GM19025 (cell line): ENCODE measurements around the gene WFDC1.

ENCODE experiments used
- ATAC-seq: cut with Tn5 transposase; IDR thresholded peaks from one replicate; pipeline ENCODE4 v1.9.1; 2021; ENCODE audit warnings: mild to moderate bottlenecking, low read depth, moderate library complexity; ENCODE audit not compliant: unreplicated experiment

WFDC1 gene

GRCh38 chr16:84271866-84272265 lies 22.8 kb upstream of the WFDC1 start:
- ATAC-seq = no peak

DNA sequence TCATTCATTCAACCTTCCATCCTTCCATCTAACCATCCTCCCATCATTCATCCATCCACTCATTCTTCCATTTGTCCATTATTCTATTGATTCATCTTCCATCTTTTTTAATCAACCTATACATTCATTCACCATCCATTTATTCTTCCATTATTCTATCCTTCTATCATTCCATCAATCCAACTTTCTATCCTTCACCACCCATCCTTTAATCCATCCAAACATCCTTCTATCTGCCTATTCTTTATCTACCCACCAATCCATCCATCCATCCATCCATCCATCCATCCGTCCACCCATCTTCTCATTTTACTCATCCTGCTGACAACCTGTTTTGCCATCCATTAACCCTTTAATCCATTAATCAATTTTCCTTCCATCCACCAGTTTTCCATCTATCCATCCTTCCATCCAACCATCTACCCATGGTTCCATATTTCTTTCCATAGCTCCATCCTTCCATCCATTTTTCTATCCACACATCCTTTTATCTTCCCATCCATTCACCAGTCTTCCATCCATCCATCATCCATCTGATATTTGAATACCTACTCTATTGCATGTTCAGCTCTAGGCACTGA lies 21.8 kb upstream of the WFDC1 start:
- ATAC-seq = no peak

- ATAC-seq = no peak
These were observed 20.2 kb upstream of the WFDC1 start for GRCh38 chr16:84274515-84274914.

DNA sequence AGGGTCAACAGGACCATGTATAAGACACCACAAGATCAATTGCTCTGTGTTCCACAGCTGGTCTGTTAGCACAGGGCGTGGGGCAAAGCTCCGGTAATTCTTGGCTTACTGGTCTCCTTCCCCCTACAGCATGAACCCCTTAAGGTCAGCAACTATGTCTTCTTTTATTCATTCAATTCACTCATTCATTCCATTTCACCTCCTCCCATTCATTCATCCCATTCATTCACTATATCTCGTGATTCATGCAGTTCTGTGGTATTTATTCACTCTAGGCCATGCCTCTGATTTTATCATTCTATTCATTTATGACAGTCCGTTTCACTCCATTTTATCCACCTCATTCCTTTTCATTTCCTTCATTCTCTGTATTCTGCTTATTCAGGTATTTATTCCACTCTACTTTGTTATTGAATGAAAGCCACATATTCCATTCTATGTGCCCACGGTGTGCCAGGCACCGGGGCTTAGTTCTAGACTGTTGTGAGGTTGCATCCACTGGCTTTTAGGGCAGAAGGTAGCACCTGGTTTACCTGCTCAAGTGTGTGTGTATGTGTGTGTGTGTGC lies 19.0 kb upstream of the WFDC1 start:
- ATAC-seq = no peak

- ATAC-seq = no peak
These were observed 17.3 kb upstream of the WFDC1 start for GRCh38 chr16:84277244-84277823.

DNA sequence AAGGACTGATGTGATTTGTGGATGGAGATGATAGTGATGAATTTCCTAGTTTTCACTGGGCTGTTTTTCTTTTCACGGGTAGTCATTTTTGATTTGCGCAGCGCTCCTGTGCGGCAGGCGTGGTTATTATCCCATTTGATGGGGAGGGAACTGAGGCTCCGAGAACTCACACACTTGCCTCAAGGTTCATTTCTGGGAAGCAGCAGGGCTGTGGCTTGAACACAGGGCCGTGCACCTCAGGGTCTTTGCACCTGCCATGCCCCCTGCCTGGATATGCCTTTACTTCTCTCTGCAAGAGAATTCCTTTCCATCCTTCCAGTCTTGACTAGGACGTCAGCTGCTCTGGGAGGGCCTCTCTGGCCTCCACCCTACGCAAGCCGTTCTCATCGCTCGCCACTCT lies 16.3 kb upstream of the WFDC1 start:
- no peak for ATAC-seq

GRCh38 chr16:84278968-84279367 lies 15.7 kb upstream of the WFDC1 start:
- no peak for ATAC-seq

DNA sequence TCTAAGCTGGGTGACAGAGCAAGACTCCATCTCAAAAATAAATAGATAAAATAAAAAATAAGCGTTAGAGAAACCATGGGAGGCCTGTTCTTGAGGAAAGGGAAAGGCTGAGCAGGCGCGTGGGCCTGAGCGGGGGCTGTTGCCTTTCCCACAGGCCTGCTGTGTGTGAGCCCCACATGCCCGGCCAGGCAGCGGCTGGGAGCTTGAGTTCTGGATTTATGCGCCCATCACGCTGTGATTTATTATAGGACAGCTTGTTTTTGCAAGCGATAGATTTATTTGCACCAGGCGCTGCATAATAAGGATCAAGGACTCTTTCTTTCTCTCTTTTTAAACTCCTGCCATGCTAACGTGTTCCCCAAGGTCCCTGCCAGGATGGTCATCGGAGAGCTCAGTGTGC lies 14.8 kb upstream of the WFDC1 start:
- no peak for ATAC-seq

- no peak for ATAC-seq
These were observed 13.6 kb upstream of the WFDC1 start for GRCh38 chr16:84281074-84281473.

DNA sequence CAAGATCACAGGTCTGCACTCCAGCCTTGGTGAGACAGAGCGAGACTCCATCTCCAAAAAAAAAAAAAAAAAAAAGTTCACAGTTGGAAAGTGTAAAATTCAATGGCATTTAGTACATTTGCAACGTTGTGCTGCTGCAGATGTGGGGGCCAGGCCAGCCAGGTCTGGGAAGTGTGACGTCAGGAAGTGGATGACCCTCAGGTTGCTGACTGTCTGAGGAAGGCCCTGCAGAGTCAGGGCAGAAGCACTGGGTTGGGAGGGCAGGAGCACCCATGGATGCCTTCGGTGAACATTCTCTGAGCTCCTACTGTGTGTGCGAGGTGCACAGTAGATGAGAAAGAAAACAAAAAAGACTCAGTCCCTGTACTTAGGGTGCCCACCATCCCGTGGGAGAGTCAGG lies 12.1 kb upstream of the WFDC1 start:
- no peak for ATAC-seq

- no peak for ATAC-seq
These were observed 11.1 kb upstream of the WFDC1 start for GRCh38 chr16:84283314-84284153.

GRCh38 chr16:84284154-84284722 lies 10.4 kb upstream of the WFDC1 start:
- ATAC-seq = no peak

- ATAC-seq = no peak
These were observed 8.0 kb upstream of the WFDC1 start for GRCh38 chr16:84286578-84287240.

- no peak for ATAC-seq
These were observed 5.8 kb upstream of the WFDC1 start for GRCh38 chr16:84288902-84289301.

DNA sequence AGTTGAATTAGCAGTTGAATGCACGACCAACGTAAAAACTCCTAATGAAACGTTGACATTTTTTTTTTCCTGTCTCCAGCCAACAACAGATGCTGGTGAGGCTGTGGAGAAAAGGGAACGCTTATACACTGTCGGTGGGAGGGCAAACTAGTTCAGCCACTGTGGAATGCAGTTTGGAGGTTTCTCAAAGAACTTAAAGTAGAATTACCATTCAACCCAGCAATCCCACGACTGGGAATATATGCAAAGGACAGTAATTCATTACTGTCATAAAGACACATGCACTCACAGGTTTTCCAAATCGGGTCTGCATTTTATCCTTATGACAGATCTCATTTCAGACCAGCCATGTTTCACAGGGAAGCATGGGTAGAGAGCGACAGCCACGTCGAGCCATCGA lies 3.5 kb upstream of the WFDC1 start:
- ATAC-seq = no peak

DNA sequence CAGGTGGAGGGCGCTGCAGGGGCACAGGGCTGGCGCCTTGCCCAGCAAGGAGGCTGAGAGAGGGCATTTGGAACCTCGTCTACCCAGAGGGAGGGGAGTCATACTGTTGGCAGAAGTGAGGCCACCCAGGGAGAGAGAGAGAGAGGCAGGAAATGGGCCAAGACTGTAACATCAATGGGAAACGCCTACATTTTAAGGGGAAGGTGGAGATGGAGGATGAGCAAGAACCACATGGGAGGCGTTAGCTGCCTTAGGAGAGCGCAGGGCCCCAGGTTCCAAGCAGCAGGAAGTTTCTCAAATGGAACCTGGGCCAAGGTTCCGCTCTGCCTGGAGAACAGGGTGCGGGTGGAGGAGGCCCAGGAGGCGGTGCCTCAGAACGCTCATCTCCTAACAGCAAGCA lies 2.7 kb upstream of the WFDC1 start:
- ATAC-seq = no peak

GRCh38 chr16:84293406-84293805 lies 1.3 kb upstream of the WFDC1 start:
- ATAC-seq = no peak

DNA sequence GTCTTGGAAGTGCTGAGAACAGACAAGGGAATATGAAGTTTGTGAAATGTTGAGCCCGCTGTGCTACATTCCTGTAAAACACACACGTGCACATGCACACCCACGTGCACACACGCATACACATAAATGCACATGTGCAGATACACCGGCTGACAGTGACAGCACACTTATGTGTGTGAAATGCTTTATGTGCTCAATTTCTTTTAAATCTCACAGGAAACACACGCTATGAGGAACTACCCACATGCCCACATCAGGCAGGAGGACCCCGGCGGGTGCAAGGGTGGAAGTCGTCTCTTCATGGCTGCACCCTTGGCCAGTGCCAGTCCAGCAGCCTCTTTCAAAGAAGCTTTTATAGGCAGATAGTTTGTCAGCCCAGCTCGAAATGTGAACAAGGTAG lies 561 bp upstream of the WFDC1 start:
- ATAC-seq = no peak

DNA sequence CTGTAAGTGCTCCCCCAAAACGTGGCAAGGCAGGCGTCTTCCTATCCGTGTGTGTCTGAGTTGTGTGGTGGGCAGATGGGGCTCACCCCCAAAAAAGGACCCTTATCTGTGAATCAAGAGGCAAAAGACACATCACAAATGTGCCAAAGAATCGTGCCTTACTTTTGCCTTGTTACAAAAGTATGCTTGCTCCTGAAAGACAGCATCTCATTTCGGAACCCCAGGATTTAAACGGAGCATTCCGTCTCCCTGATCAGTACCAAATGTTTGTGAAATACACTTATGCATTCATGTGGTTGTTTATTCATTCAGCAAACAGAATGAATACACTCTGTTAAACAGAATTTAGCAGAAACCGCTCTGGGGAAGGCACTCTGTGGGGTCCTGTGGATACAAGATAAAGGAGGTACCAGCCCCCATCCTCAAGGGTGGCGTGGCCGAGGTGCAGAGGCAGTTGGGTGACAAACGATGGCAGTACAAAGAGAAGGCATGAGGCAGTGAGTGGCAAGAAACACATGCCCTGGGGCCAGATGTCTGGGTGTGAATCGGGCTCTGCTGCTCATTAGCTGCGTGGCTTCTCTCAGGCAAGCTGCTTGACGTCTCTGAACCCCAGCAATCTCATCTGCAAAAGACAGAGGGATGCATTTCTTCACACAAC lies 654 bp downstream of the WFDC1 start:
- ATAC-seq = no peak

GRCh38 chr16:84298376-84298899 lies 3.8 kb downstream of the WFDC1 start:
- ATAC-seq = no peak
